GM18507 (cell line): ENCODE measurements around the gene STK32B.

Experiments
- DNase-seq: peaks from one replicate; pipeline ENCODE4 v3.0.0; 2011; ENCODE audit warnings: low read depth; ENCODE audit not compliant: insufficient read length; ENCODE audit errors: extremely low spot score
- FAIRE-seq: peaks from 2 replicates; lab custom pipeline; 2011; peaks lifted over from hg19 to GRCh38; lab: Jason Lieb, UNC

Gene STK32B

GRCh38 chr4:5469861-5470260, 418.6 kb downstream of the STK32B start:
- DNase-seq (no peak), FAIRE-seq (no peak)

- no peak for FAIRE-seq
- DNase-seq: no peak
These were observed 419.3 kb downstream of the STK32B start for GRCh38 chr4:5470318-5471198.

- no peak for FAIRE-seq
- DNase-seq: no peak
These were observed 419.9 kb downstream of the STK32B start for GRCh38 chr4:5471206-5471605.

- no peak for DNase-seq
- FAIRE-seq: no peak
These were observed 420.4 kb downstream of the STK32B start for GRCh38 chr4:5471691-5472090.

- DNase-seq: no peak
- no peak for FAIRE-seq
These were observed 420.9 kb downstream of the STK32B start for GRCh38 chr4:5472160-5472591.

GRCh38 chr4:5473125-5473524, 421.8 kb downstream of the STK32B start:
- DNase-seq: no peak

GRCh38 chr4:5474756-5475155, 423.5 kb downstream of the STK32B start:
- DNase-seq: no peak
- no peak for FAIRE-seq

More at GRCh38 chr4:5473125-5473524, 421.8 kb downstream of the STK32B start:
- FAIRE-seq: no peak

GRCh38 chr4:5477613-5478012, 426.3 kb downstream of the STK32B start:
- FAIRE-seq (no peak), DNase-seq (no peak)

GRCh38 chr4:5478169-5478568, 426.9 kb downstream of the STK32B start:
- no peak for DNase-seq
- FAIRE-seq: no peak

GRCh38 chr4:5478697-5479096, 427.4 kb downstream of the STK32B start:
- no peak for DNase-seq
- no peak for FAIRE-seq

GRCh38 chr4:5479518-5480060, 428.3 kb downstream of the STK32B start:
- DNase-seq: no peak
- FAIRE-seq: no peak

GRCh38 chr4:5488413-5488812, 437.1 kb downstream of the STK32B start:
- no peak for FAIRE-seq

GRCh38 chr4:5489260-5489659, 438.0 kb downstream of the STK32B start:
- FAIRE-seq (no peak), DNase-seq (no peak)

More at GRCh38 chr4:5488413-5488812, 437.1 kb downstream of the STK32B start:
- DNase-seq: no peak

- DNase-seq: no peak
- FAIRE-seq: no peak
These were observed 446.2 kb downstream of the STK32B start for GRCh38 chr4:5497489-5497888.

GRCh38 chr4:5500165-5500564, 448.9 kb downstream of the STK32B start:
- no peak for DNase-seq
- FAIRE-seq: no peak

- FAIRE-seq: no peak
- DNase-seq: no peak
These were observed 452.2 kb downstream of the STK32B start for GRCh38 chr4:5503336-5503936.

GRCh38 chr4:5504486-5504885, 453.2 kb downstream of the STK32B start:
- FAIRE-seq: no peak

GRCh38 chr4:5510504-5510903, 459.2 kb downstream of the STK32B start:
- DNase-seq (no peak), FAIRE-seq (no peak)

More at GRCh38 chr4:5504486-5504885, 453.2 kb downstream of the STK32B start:
- DNase-seq: no peak

GRCh38 chr4:5511791-5512190, 460.5 kb downstream of the STK32B start:
- no peak for FAIRE-seq
- DNase-seq: no peak

GRCh38 chr4:5515646-5516045, 464.4 kb downstream of the STK32B start:
- FAIRE-seq (no peak), DNase-seq (no peak)

- DNase-seq (no peak), FAIRE-seq (no peak)
These were observed 466.1 kb downstream of the STK32B start for GRCh38 chr4:5517372-5517771.
